Stimulated activated CD4-positive, alpha-beta T cell treated with anti-CD3 and anti-CD28 coated beads, Interleukin-4, amount 100 ng/mL, for 1 hour (primary cell): Measurements from ENCODE around the gene PLAAT2.
"Not testable (repeated sequence)": the region's sequence is repeated elsewhere in the genome, so short reads cannot be mapped to it uniquely, and the experiment has no call there.

Source experiments
- DNase-seq: peaks from one replicate; pipeline ENCODE4 v3.0.0-alpha.2; 2020

PLAAT2 gene

GRCh38 chr11:63574856-63575602, 11.8 kb upstream of the PLAAT2 start:
- DNase-seq: no peak

GRCh38 chr11:63573881-63574855, 11.0 kb upstream of the PLAAT2 start:
- DNase-seq: no peak

GRCh38 chr11:63572026-63572688, 9.0 kb upstream of the PLAAT2 start:
- no peak for DNase-seq

GRCh38 chr11:63569570-63569969, 6.4 kb upstream of the PLAAT2 start:
- no peak for DNase-seq

GRCh38 chr11:63567044-63567840, 4.1 kb upstream of the PLAAT2 start:
- peak; percentile 46 for DNase-seq

GRCh38 chr11:63564784-63565350, 1.7 kb upstream of the PLAAT2 start:
- no peak for DNase-seq

GRCh38 chr11:63564056-63564774, 1.0 kb upstream of the PLAAT2 start:
- DNase-seq: no peak

GRCh38 chr11:63560506-63561180, 2.5 kb downstream of the PLAAT2 start:
- DNase-seq: no peak

GRCh38 chr11:63558459-63559157, 4.6 kb downstream of the PLAAT2 start:
- DNase-seq: no peak

- DNase-seq: no peak
These were observed 5.6 kb downstream of the PLAAT2 start for GRCh38 chr11:63557570-63557969.

- no peak for DNase-seq
These were observed 6.7 kb downstream of the PLAAT2 start for GRCh38 chr11:63556404-63557013.

- DNase-seq: no peak
These were observed 8.3 kb downstream of the PLAAT2 start for GRCh38 chr11:63554877-63555223.

- peak; percentile 37 for DNase-seq
These were observed 9.4 kb downstream of the PLAAT2 start for GRCh38 chr11:63553759-63554158.

GRCh38 chr11:63552921-63553320, 10.3 kb downstream of the PLAAT2 start:
- DNase-seq: no peak

- no peak for DNase-seq
These were observed 11.3 kb downstream of the PLAAT2 start for GRCh38 chr11:63551889-63552266.

- DNase-seq: no peak
These were observed 11.9 kb downstream of the PLAAT2 start for GRCh38 chr11:63551091-63551888.

- not testable (repeated sequence) for DNase-seq
These were observed 13.0 kb downstream of the PLAAT2 start for GRCh38 chr11:63550156-63550700.

GRCh38 chr11:63549411-63549810, 13.8 kb downstream of the PLAAT2 start:
- no peak for DNase-seq

- DNase-seq: no peak
These were observed 15.0 kb downstream of the PLAAT2 start for GRCh38 chr11:63548178-63548577.
